Mesenchymal stem cell (in vitro differentiated cells and primary cell): ENCODE measurements around the gene TMEM184C. TPM values are rescaled to one million over a fixed set of nuclear protein-coding genes. Genes with fewer than 3 reads are reported as not detected.

Source experiments
- DNase-seq: peaks from one replicate; pipeline ENCODE4 v3.0.0-alpha.2; 2013
- H2AFZ ChIP-seq: one replicate; pipeline ENCODE4 v1.6.1; 2013; ENCODE audit warnings: low read depth, mild to moderate bottlenecking, control low read depth, inconsistent platforms, low read length, moderate library complexity
- H2AK5ac ChIP-seq: 2 replicates; pipeline ENCODE4 v1.6.1; 2013; ENCODE audit warnings: low read length, moderate library complexity, mild to moderate bottlenecking, inconsistent platforms; ENCODE audit not compliant: severe bottlenecking
- H2BK120ac ChIP-seq: one replicate; pipeline ENCODE4 v1.6.1; 2013; ENCODE audit warnings: low read depth, mild to moderate bottlenecking, inconsistent platforms, low read length, moderate library complexity
- H2BK12ac ChIP-seq, 2 experiments: one replicate each; pipeline ENCODE4 v1.6.1; 2013; ENCODE audit warnings: inconsistent platforms in 2 of 2, low read length in 2 of 2, mild to moderate bottlenecking in 2 of 2, moderate library complexity in 2 of 2, control low read depth in 1 of 2
- H2BK15ac ChIP-seq: one replicate; pipeline ENCODE4 v1.6.1; 2013; ENCODE audit warnings: mild to moderate bottlenecking, low read depth, inconsistent platforms; ENCODE audit not compliant: poor library complexity, severe bottlenecking
- H2BK5ac ChIP-seq: 2 replicates; pipeline ENCODE4 v1.6.1; 2013; ENCODE audit warnings: low read depth, mild to moderate bottlenecking, low read length, control low read depth, inconsistent platforms; ENCODE audit not compliant: poor library complexity, severe bottlenecking
- H3K14ac ChIP-seq, 2 experiments: one replicate each; pipeline ENCODE4 v1.6.1; 2013; ENCODE audit warnings: inconsistent platforms in 2 of 2, low read length in 2 of 2, control low read depth in 1 of 2, mild to moderate bottlenecking in 1 of 2, moderate library complexity in 1 of 2
- H3K18ac ChIP-seq, 2 experiments: one replicate each; pipeline ENCODE4 v1.6.1; 2013; ENCODE audit warnings: inconsistent platforms in 2 of 2, low read length in 2 of 2, control low read depth in 1 of 2, low read depth in 1 of 2, mild to moderate bottlenecking in 1 of 2
- H3K23ac ChIP-seq, 2 experiments: one replicate each; pipeline ENCODE4 v1.6.1; 2013; ENCODE audit warnings: inconsistent platforms in 2 of 2, low read length in 2 of 2, mild to moderate bottlenecking in 2 of 2, moderate library complexity in 2 of 2, control low read depth in 1 of 2
- H3K27ac ChIP-seq: 2 replicates; pipeline ENCODE4 v1.5.1; 2013; ENCODE audit warnings: mild to moderate bottlenecking, moderate library complexity, low read length, control low read depth, inconsistent platforms; ENCODE audit not compliant: poor library complexity, severe bottlenecking
- H3K27me3 ChIP-seq, 2 experiments: 2 replicates each; pipeline versions ENCODE4 v1.6.1 to v1.7.0; 2013; ENCODE audit warnings: low read length in 2 of 2, mild to moderate bottlenecking in 2 of 2, moderate library complexity in 2 of 2, control low read depth in 1 of 2, inconsistent platforms in 1 of 2; ENCODE audit not compliant: control insufficient read depth in 1 of 2, insufficient read depth in 1 of 2
- H3K36me3 ChIP-seq, 2 experiments: 2 replicates each; pipeline versions ENCODE4 v1.6.1 to v1.7.0; 2013; ENCODE audit warnings: low read length in 2 of 2, control low read depth in 1 of 2, inconsistent platforms in 1 of 2, low read depth in 1 of 2, mild to moderate bottlenecking in 1 of 2; ENCODE audit not compliant: insufficient read depth in 2 of 2, control insufficient read depth in 1 of 2
- H3K4ac ChIP-seq, 2 experiments: one replicate each; pipeline ENCODE4 v1.6.1; 2013; ENCODE audit warnings: inconsistent platforms in 2 of 2, low read length in 2 of 2, mild to moderate bottlenecking in 2 of 2, moderate library complexity in 2 of 2, control low read depth in 1 of 2, low read depth in 1 of 2
- H3K4me1 ChIP-seq: 2 replicates; pipeline ENCODE4 v1.6.1; 2013; ENCODE audit warnings: low read depth, low read length, control low read depth; ENCODE audit not compliant: control insufficient read depth, insufficient read depth
- H3K4me2 ChIP-seq: 2 replicates; pipeline ENCODE4 v1.6.1; 2013; ENCODE audit warnings: low read length, mild to moderate bottlenecking, inconsistent platforms; ENCODE audit not compliant: poor library complexity, severe bottlenecking
- H3K4me3 ChIP-seq, 2 experiments: 2 replicates each; pipeline versions ENCODE4 v1.5.1 to v1.7.0; 2013; ENCODE audit warnings: low read length in 2 of 2, mild to moderate bottlenecking in 2 of 2, control low read depth in 1 of 2, low read depth in 1 of 2; ENCODE audit not compliant: insufficient read depth in 1 of 2
- H3K79me1 ChIP-seq: replicated peaks from 2 replicates; pipeline ENCODE4 v1.6.1; 2013; ENCODE audit warnings: mild to moderate bottlenecking, control low read depth, low read length, inconsistent platforms; ENCODE audit not compliant: poor library complexity, severe bottlenecking
- H3K9ac ChIP-seq: 2 replicates; pipeline ENCODE4 v1.7.0; 2013; ENCODE audit warnings: mild to moderate bottlenecking, low read length, moderate library complexity
- H3K9me3 ChIP-seq: 2 replicates; pipeline ENCODE4 v1.7.0; 2013; ENCODE audit warnings: mild to moderate bottlenecking, low read length; ENCODE audit not compliant: control insufficient read depth
- H4K8ac ChIP-seq: one replicate; pipeline ENCODE4 v1.6.1; 2013; ENCODE audit warnings: inconsistent platforms, mild to moderate bottlenecking, low read length, moderate library complexity
- H4K91ac ChIP-seq: one replicate; pipeline ENCODE4 v1.6.1; 2013; ENCODE audit warnings: mild to moderate bottlenecking, low read length, inconsistent platforms
- WGBS: methylation state at CpG from one replicate; pipeline ENCODE4 v1.1.7; 2013; ENCODE audit warnings: mixed read lengths; 5-methylcytosine and 5-hydroxymethylcytosine counted together
- polyA plus RNA-seq, 2 experiments: library from polyadenylated mRNA; stranded (reverse); fragments of 200-250 nt; gene quantifications; one replicate each; pipeline ENCODE4 v1.2.3, GENCODE V29; 2013

Gene TMEM184C
- polyA plus RNA-seq (2013, experiment 1 of 2): 19.8 TPM
- 20.0 TPM for polyA plus RNA-seq (2013, experiment 2 of 2)

- Histone ChIP-seq H3K18ac (peak within 1 kb of the TSS; percentile 23 to 62), H3K27me3 (no peaks in the 10 kb centered on the region), H2BK15ac (no peak within 1 kb of the TSS), H3K14ac (peak within 1 kb of the TSS in 1 of 2 experiments; percentile 37), H2BK120ac (no peak within 1 kb of the TSS), H3K79me1 (peaks cover 6% of the 10 kb centered on the region), H3K4me2 (peak within 1 kb of the TSS; percentile 81), H3K4ac (peak within 1 kb of the TSS in 1 of 2 experiments; percentile 65), H2BK12ac (no peak within 1 kb of the TSS), H3K4me1 (peaks cover 6% of the 10 kb centered on the region), H3K27ac (peak within 1 kb of the TSS; percentile 88), H4K8ac (peak within 1 kb of the TSS; percentile 94), H3K9me3 (no peaks in the 10 kb centered on the region), H3K23ac (peak within 1 kb of the TSS in 1 of 2 experiments; percentile 57), H2AFZ (peak within 1 kb of the TSS; percentile 66), H2BK5ac (peak within 1 kb of the TSS; percentile 71), H4K91ac (no peak within 1 kb of the TSS), H3K4me3 (peak within 1 kb of the TSS; percentile 73 to 98), H2AK5ac (no peak within 1 kb of the TSS), H3K9ac (peak within 1 kb of the TSS; percentile 94), H3K36me3 (peaks cover 0 to 15% of the 10 kb centered on the region in 2 experiments)
- WGBS: under 1% methylated on average over 37 of the region's 37 CpGs
- DNase-seq: peak; percentile 95
Measured at GRCh38 chr4:147617173-147617840, at the start of gene TMEM184C. TSS of gene TMEM184C (plus strand) at chr4:147617397. CDS start at chr4:147617957, 560 bp downstream.

GRCh38 chr4:147570616-147571015 is 46.6 kb upstream of the TMEM184C start:
- no peak overlapping the region for H2BK5ac ChIP-seq
- H2BK15ac ChIP-seq: no peak overlapping the region
- no peaks in the 10 kb centered on the region for H3K79me1 ChIP-seq
- no peak overlapping the region for H3K4me2 ChIP-seq
- H3K23ac ChIP-seq: no peak overlapping the region
- peak; percentile 55 for DNase-seq
- H4K91ac ChIP-seq: no peak overlapping the region
- H3K4me1 ChIP-seq: no peaks in the 10 kb centered on the region
- 75% methylated on average over 3 of the region's 4 CpGs for WGBS
- no peaks in the 10 kb centered on the region for H3K36me3 ChIP-seq
- no peak overlapping the region for H2AFZ ChIP-seq
- H2AK5ac ChIP-seq: no peak overlapping the region
- H3K4ac ChIP-seq: no peak overlapping the region
- no peak overlapping the region for H3K4me3 ChIP-seq
- no peak overlapping the region for H2BK120ac ChIP-seq
- no peaks in the 10 kb centered on the region for H3K27me3 ChIP-seq
- no peak overlapping the region for H3K27ac ChIP-seq
- no peak overlapping the region for H2BK12ac ChIP-seq
- no peaks in the 10 kb centered on the region for H3K9me3 ChIP-seq
- peak overlapping the region; percentile 29 for H3K9ac ChIP-seq
- H3K18ac ChIP-seq: no peak overlapping the region
- no peak overlapping the region for H3K14ac ChIP-seq
- no peak overlapping the region for H4K8ac ChIP-seq

GRCh38 chr4:147571036-147571770 is 46.0 kb upstream of the TMEM184C start:
- Histone ChIP-seq H2AFZ (no peak overlapping the region), H3K4me1 (no peaks in the 10 kb centered on the region), H2AK5ac (no peak overlapping the region), H2BK120ac (no peak overlapping the region), H3K4me3 (no peak overlapping the region), H3K4ac (no peak overlapping the region), H2BK15ac (no peak overlapping the region), H3K79me1 (no peaks in the 10 kb centered on the region), H3K36me3 (no peaks in the 10 kb centered on the region), H3K18ac (no peak overlapping the region), H2BK12ac (no peak overlapping the region), H3K14ac (no peak overlapping the region), H3K9ac (peak overlapping the region; percentile 29), H4K8ac (no peak overlapping the region), H3K23ac (no peak overlapping the region), H4K91ac (no peak overlapping the region), H3K4me2 (no peak overlapping the region), H3K9me3 (no peaks in the 10 kb centered on the region), H2BK5ac (no peak overlapping the region), H3K27me3 (no peaks in the 10 kb centered on the region), H3K27ac (no peak overlapping the region)
- WGBS: 44% methylated on average over 3 of the region's 5 CpGs
- peak; percentile 57 for DNase-seq

- Histone ChIP-seq H3K14ac (no peak overlapping the region), H3K4me1 (peaks cover 4% of the 10 kb centered on the region), H2BK12ac (no peak overlapping the region), H3K4ac (no peak overlapping the region), H4K91ac (no peak overlapping the region), H3K36me3 (no peaks in the 10 kb centered on the region), H2BK5ac (no peak overlapping the region), H2AFZ (no peak overlapping the region), H3K18ac (no peak overlapping the region), H4K8ac (no peak overlapping the region), H3K4me3 (no peak overlapping the region), H3K27ac (no peak overlapping the region), H3K79me1 (no peaks in the 10 kb centered on the region), H3K23ac (no peak overlapping the region), H3K9ac (no peak overlapping the region), H2BK15ac (no peak overlapping the region), H3K9me3 (no peaks in the 10 kb centered on the region), H3K27me3 (no peaks in the 10 kb centered on the region), H2AK5ac (no peak overlapping the region), H2BK120ac (no peak overlapping the region), H3K4me2 (no peak overlapping the region)
- 95% methylated on average over 2 of the region's 3 CpGs for WGBS
- DNase-seq: no peak
Measured at GRCh38 chr4:147576084-147576483, 41.1 kb upstream of the TMEM184C start.
